Progenitor cell of endocrine pancreas (in vitro differentiated cells): ENCODE measurements around the gene ARCN1. TPM values are rescaled to one million over a fixed set of nuclear protein-coding genes. Genes with fewer than 3 reads are reported as not detected.

Source experiments
- DNase-seq: peaks from one replicate; pipeline ENCODE4 v3.0.0; 2021; ENCODE audit warnings: low spot score; ENCODE audit not compliant: unreplicated experiment
- H3K27ac Mint-ChIP-seq: 2 replicates; pipeline ENCODE4 v1.8.0; 2021; ENCODE audit warnings: mild to moderate bottlenecking, moderate library complexity, mixed read lengths
- H3K27me3 Mint-ChIP-seq: 2 replicates; pipeline ENCODE4 v1.8.0; 2021; ENCODE audit warnings: mixed read lengths
- H3K36me3 Mint-ChIP-seq: 2 replicates; pipeline ENCODE4 v1.8.0; 2022; ENCODE audit warnings: mixed read lengths; ENCODE audit not compliant: insufficient read depth
- H3K4me1 Mint-ChIP-seq: 2 replicates; pipeline ENCODE4 v1.8.0; 2021; ENCODE audit warnings: low read depth, mixed read lengths
- H3K4me3 Mint-ChIP-seq: 2 replicates; pipeline ENCODE4 v1.8.0; 2021; ENCODE audit warnings: low read depth, mild to moderate bottlenecking, moderate library complexity, mixed read lengths
- H3K9me3 Mint-ChIP-seq: 2 replicates; pipeline ENCODE4 v1.8.0; 2021; ENCODE audit warnings: low read depth, mixed read lengths
- CTCF ChIP-seq: fragments of 200-600 bp; sonication (generic); IDR thresholded peaks from one replicate; pipeline ENCODE4 v1.5.0; 2021; ENCODE audit warnings: antibody characterized with exemption, mild to moderate bottlenecking; ENCODE audit not compliant: unreplicated experiment
- total RNA-seq: library from RNA; stranded (reverse); gene quantifications from 2 replicates; pipeline ENCODE4 v1.2.1, GENCODE V29; 2021

ARCN1 gene
- total RNA-seq, 1 donor from 2014 or later = 112 TPM

- H3K36me3 Mint-ChIP-seq = peaks cover 21% of the 10 kb centered on the region
- DNase-seq = no peak
- H3K9me3 Mint-ChIP-seq = no peaks in the 10 kb centered on the region
- no peaks in the 10 kb centered on the region for H3K27me3 Mint-ChIP-seq
- no peak for TF ChIP-seq CTCF
- H3K4me3 Mint-ChIP-seq = no peak overlapping the region
- no peak overlapping the region for H3K27ac Mint-ChIP-seq
- no peaks in the 10 kb centered on the region for H3K4me1 Mint-ChIP-seq
These were observed 69.3 kb downstream of the ARCN1 start for GRCh38 chr11:118641397-118642019.

- Mint-ChIP-seq H3K27ac (no peak overlapping the region), H3K27me3 (no peaks in the 10 kb centered on the region), H3K4me1 (no peaks in the 10 kb centered on the region), H3K36me3 (peaks cover 21% of the 10 kb centered on the region), H3K4me3 (no peak overlapping the region), H3K9me3 (no peaks in the 10 kb centered on the region)
- DNase-seq = no peak
- no peak for TF ChIP-seq CTCF
These were observed 71.2 kb downstream of the ARCN1 start for GRCh38 chr11:118643142-118643994.

GRCh38 chr11:118643995-118644345 lies 71.8 kb downstream of the ARCN1 start:
- DNase-seq = no peak
- H3K4me1 Mint-ChIP-seq = no peaks in the 10 kb centered on the region
- no peak overlapping the region for H3K4me3 Mint-ChIP-seq
- H3K27ac Mint-ChIP-seq = no peak overlapping the region
- H3K36me3 Mint-ChIP-seq = peaks cover 23% of the 10 kb centered on the region
- TF ChIP-seq CTCF = no peak
- H3K27me3 Mint-ChIP-seq = no peaks in the 10 kb centered on the region
- H3K9me3 Mint-ChIP-seq = no peaks in the 10 kb centered on the region

- Mint-ChIP-seq H3K36me3 (peaks cover 23% of the 10 kb centered on the region), H3K27me3 (no peaks in the 10 kb centered on the region), H3K9me3 (no peaks in the 10 kb centered on the region), H3K4me3 (no peak overlapping the region), H3K4me1 (no peaks in the 10 kb centered on the region), H3K27ac (no peak overlapping the region)
- no peak for DNase-seq
- no peak for TF ChIP-seq CTCF
These were observed 72.3 kb downstream of the ARCN1 start for GRCh38 chr11:118644496-118644895.

GRCh38 chr11:118645066-118645715 lies 73.0 kb downstream of the ARCN1 start:
- no peak for TF ChIP-seq CTCF
- Mint-ChIP-seq H3K36me3 (peaks cover 22% of the 10 kb centered on the region), H3K27ac (no peak overlapping the region), H3K9me3 (no peaks in the 10 kb centered on the region), H3K27me3 (no peaks in the 10 kb centered on the region), H3K4me3 (no peak overlapping the region), H3K4me1 (no peaks in the 10 kb centered on the region)
- no peak for DNase-seq
